Heart right ventricle (tissue), 16 donors: Measurements from ENCODE around the gene CENPP. TPM values are rescaled to one million over a fixed set of nuclear protein-coding genes. Genes with fewer than 3 reads are reported as not detected.
A peak's percentile ranks its signal among the peaks of the same experiment; 100 is the strongest.

Experiments used
- ATAC-seq, 8 donors: fragments of 200-7000 bp; cut with Tn5 transposase; one replicate each; pipeline ENCODE4 v1.9.1; 2020; ENCODE audit warnings: mild to moderate bottlenecking in 8 of 8, moderate library complexity in 8 of 8, moderate number of reproducible peaks in 1 of 8
- DNase-seq, 2 donors: peaks; one replicate each; pipeline ENCODE4 v3.0.0-alpha.2; 2020
- H3K27ac ChIP-seq, 10 donors: fragments of 200-600 bp; sonication (generic) in 2 of 10; one replicate each; pipeline versions ENCODE4 v1.5.0 to v1.8.0; 2020 to 2022; ENCODE audit warnings: mild to moderate bottlenecking in 3 of 10
- H3K27me3 ChIP-seq, 7 donors: fragments of 200-600 bp; one replicate each; pipeline ENCODE4 v1.8.0; 2021 to 2022; ENCODE audit warnings: mild to moderate bottlenecking in 2 of 7
- H3K36me3 ChIP-seq, 9 donors: fragments of 200-600 bp; sonication (generic) in 1 of 9; one replicate each; pipeline versions ENCODE4 v1.5.0 to v1.8.0; 2020 to 2022; ENCODE audit warnings: mild to moderate bottlenecking in 2 of 9
- H3K4me1 ChIP-seq, 9 donors: fragments of 200-600 bp; sonication (generic) in 1 of 9; one replicate each; pipeline versions ENCODE4 v1.5.0 to v1.8.0; 2020 to 2022; ENCODE audit warnings: mild to moderate bottlenecking in 4 of 9
- H3K4me3 ChIP-seq, 10 donors: fragments of 200-600 bp; sonication (generic) in 2 of 10; one replicate each; pipeline versions ENCODE4 v1.5.0 to v1.8.0; 2020 to 2022; ENCODE audit warnings: mild to moderate bottlenecking in 7 of 10, moderate library complexity in 2 of 10
- H3K9me3 ChIP-seq, 11 donors: fragments of 200-600 bp in 10 of 11; sonication (generic) in 2 of 11; one replicate each; pipeline versions ENCODE4 v1.5.0 to v1.8.0; 2013 to 2022; ENCODE audit warnings: mild to moderate bottlenecking in 2 of 11, control low read depth in 1 of 11, moderate library complexity in 1 of 11
- WGBS, 2 donors: extraction: QIAGEN DNeasy Blood & Tissue Kit; methylation state at CpG; one replicate each; pipeline ENCODE4 v1.1.7; 2013; ENCODE audit warnings: inconsistent platforms in 1 of 2; 5-methylcytosine and 5-hydroxymethylcytosine counted together
- intact Hi-C, 10 donors: fragments of 100-400 bp; cut with DNase I; formaldehyde crosslinking; loops; one replicate each; pipeline versions ENCODE4 v1.11.1 to v1.14.2; 2022
- polyA plus RNA-seq, 2 donors: library from polyadenylated mRNA; stranded (reverse); fragments of 200-250 nt; gene quantifications; one replicate each; pipeline ENCODE4 v1.2.3, GENCODE V29; 2013
- total RNA-seq, 10 donors: library from RNA; stranded (reverse); fragmentation: NEBNext Ultra II Directional in 3 of 10; extraction: Animal tissue kit (Norgen Biotek cat#: 25700) in 3 of 10; gene quantifications; one replicate each; pipeline versions ENCODE4 v1.2.1 to v1.2.4, GENCODE V29; 2021 to 2023
- TF ChIP-seq, protein P1 (sequence below), 9 donors: fragments of 200-600 bp; sonication (generic) in 2 of 9; IDR thresholded peaks; one replicate each; pipeline versions ENCODE4 v1.5.0 to v1.8.0; 2021 to 2022; ENCODE audit warnings: antibody characterized with exemption in 9 of 9, mild to moderate bottlenecking in 5 of 9, moderate library complexity in 1 of 9
- donor health status: Arrhythmogenic right ventricular cardiomyopathy.
- donor health status: ischemic (EF 13 %, LVEDD 7.1; RV severe dilation, severe dysfunction).
- donor health status: healthy with polysubstance abuse.
- donor health status: DM: no; HTN: yes; CAD: no.
- donor health status: DM: no; HTN: no; CAD: no.
- donor health status: ischemic (EF 25% LVEDD 6.9; RV normal size, moderate dysfunction).
- donor health status: ischemic (EF 25% LVEDD 5.7; RV mildly dilated, moderate dysfunction).
- donor health status: healthy.
- donor health status: DM: yes; HTN: yes; CAD: no.
- donor health status: Ischemic cardiomyopathy.
- donor health status: ischemic (EF 35%, LVEDD 5.7; RV mildly dilated, moderate dysfunction).
- donor health status: nonischemic (EF 11% LVEDD 7.7; RV severe dilation, severe dysfunction).
- donor health status: DM: yes; HTN: yes; CAD: no.
- donor health status: PGD.
- donor health status: ischemic (EF 29% LVEDD 5.4; RV normal size, mild dysfunction).
- donor health status: nonischemic (EF 23%, LVEDD 6.1; RV moderate dilation, normal function).

CENPP gene
- total and polyA plus RNA-seq, 12 donors = 1.3 to 5.2 (median 2.8) TPM

DNA sequence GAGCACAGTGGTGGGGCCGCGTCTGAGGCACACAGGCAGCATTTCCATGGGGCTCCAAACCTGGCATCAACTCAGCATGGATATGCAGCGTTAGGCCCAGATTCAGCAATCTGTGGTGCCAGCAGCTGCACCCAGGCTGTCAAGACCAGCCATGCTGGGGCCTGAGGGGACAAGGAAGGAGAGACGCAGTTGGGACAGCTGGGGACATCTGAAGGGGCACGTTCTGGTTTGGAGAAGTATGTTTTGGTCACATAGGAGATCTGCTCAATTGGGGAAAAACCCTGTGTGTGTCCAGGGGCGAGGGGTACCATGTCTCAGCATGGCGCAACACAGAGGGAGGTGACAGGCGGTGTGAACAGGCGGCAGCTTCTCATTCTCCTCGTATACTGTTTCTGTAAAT lies 276.7 kb downstream of the CENPP start:
- DNase-seq = no peak
- 93 to 96% methylated on average over 10 of the region's 10 CpGs for WGBS, 2 donors
- TF ChIP-seq, protein P1, sequence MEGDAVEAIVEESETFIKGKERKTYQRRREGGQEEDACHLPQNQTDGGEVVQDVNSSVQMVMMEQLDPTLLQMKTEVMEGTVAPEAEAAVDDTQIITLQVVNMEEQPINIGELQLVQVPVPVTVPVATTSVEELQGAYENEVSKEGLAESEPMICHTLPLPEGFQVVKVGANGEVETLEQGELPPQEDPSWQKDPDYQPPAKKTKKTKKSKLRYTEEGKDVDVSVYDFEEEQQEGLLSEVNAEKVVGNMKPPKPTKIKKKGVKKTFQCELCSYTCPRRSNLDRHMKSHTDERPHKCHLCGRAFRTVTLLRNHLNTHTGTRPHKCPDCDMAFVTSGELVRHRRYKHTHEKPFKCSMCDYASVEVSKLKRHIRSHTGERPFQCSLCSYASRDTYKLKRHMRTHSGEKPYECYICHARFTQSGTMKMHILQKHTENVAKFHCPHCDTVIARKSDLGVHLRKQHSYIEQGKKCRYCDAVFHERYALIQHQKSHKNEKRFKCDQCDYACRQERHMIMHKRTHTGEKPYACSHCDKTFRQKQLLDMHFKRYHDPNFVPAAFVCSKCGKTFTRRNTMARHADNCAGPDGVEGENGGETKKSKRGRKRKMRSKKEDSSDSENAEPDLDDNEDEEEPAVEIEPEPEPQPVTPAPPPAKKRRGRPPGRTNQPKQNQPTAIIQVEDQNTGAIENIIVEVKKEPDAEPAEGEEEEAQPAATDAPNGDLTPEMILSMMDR (IDR thresholded peaks at IDR 0.05) = no peak
- peaks cover 0 to 60% (median 39%) of the 10 kb centered on the region in 9 donors for H3K4me1 ChIP-seq
- intact Hi-C loops = loop anchor here in 1 of 10 donors (5.0 kb wide), 1 partner anchor 120 kb away; the partner anchor contains the start of gene ASPN
- H3K36me3 ChIP-seq = no peaks in the 10 kb centered on the region
- H3K27ac ChIP-seq = peak overlapping the region in 7 of 10 donors; percentile 23 to 93 (median 78)
- peaks cover 0 to 24% (median 7%) of the 10 kb centered on the region in 11 donors for H3K9me3 ChIP-seq
- ATAC-seq = no peak
- no peaks in the 10 kb centered on the region for H3K27me3 ChIP-seq
- H3K4me3 ChIP-seq = no peak overlapping the region

- TF ChIP-seq, protein P1 (IDR thresholded peaks at IDR 0.05) = no peak
- ATAC-seq (no peak), DNase-seq (no peak)
- intact Hi-C loops = loop anchor here in 1 of 10 donors (5.0 kb wide), 1 partner anchor 121 kb away; the partner anchor contains the start of gene ASPN
- H3K4me3 ChIP-seq = no peak overlapping the region
- H3K9me3 ChIP-seq = peaks cover 0 to 24% (median 7%) of the 10 kb centered on the region in 11 donors
- no peaks in the 10 kb centered on the region for H3K27me3 ChIP-seq
- peaks cover 0 to 60% (median 39%) of the 10 kb centered on the region in 9 donors for H3K4me1 ChIP-seq
- H3K27ac ChIP-seq = peak overlapping the region in 1 of 10 donors; percentile 93
- 91 to 96% methylated on average over 5 of the region's 5 CpGs for WGBS, 2 donors
- H3K36me3 ChIP-seq = no peaks in the 10 kb centered on the region
Observed at GRCh38 chr9:92603100-92603499, 277.3 kb downstream of the CENPP start.

DNA sequence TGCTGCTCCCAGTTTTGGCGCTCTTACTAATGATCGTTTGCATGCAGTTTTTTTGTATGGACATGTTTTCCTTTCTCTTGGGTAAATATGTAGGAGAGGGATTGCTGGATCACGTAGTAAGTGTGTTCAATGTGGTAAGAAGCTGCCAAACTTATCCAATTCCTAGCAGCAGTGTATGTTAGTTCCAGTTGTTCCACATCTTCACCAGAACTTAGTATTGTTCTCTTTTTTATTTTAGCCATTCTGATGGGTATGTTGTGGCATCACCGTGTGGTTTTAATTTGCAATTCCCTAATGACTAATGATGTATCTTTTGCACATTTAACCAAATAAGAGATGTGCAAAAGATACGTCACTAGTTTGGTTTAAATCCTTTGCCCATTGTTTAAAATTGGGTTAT lies 278.2 kb downstream of the CENPP start:
- DNase-seq (no peak), ATAC-seq (no peak)
- Histone ChIP-seq H3K4me1 (peaks cover 7 to 60% (median 40%) of the 10 kb centered on the region in 9 donors), H3K27ac (peak overlapping the region in 1 of 10 donors; percentile 19), H3K9me3 (peaks cover 0 to 24% (median 7%) of the 10 kb centered on the region in 11 donors), H3K27me3 (no peaks in the 10 kb centered on the region), H3K4me3 (no peak overlapping the region), H3K36me3 (no peaks in the 10 kb centered on the region)
- intact Hi-C loops = loop anchor here in 1 of 10 donors (5.0 kb wide), 1 partner anchor 122 kb away; the partner anchor contains the start of gene ASPN
- TF ChIP-seq, protein P1 (IDR thresholded peaks at IDR 0.05) = no peak
- 94 to 95% methylated on average over 5 of the region's 5 CpGs for WGBS, 2 donors

DNA sequence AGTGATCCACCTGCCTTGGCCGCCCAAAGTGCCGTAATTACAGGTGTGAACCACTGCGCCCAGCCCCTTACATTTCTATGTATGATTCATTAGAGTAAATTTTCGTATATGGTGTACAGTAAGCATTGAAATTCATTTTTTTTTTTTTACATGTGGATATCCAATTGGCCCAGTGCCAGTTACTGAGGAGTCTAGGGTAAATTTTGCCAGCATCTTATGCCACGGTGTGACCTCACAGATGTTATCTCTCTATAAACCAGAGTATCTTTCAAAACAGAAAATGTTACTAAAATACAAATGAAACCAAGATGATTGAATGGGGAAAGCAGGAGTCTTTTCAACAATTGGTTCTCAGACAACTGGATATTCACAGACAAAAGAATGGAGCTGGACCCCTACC lies 279.5 kb downstream of the CENPP start:
- no peak overlapping the region for H3K27ac ChIP-seq
- H3K27me3 ChIP-seq = no peaks in the 10 kb centered on the region
- intact Hi-C loops = no loop called here
- H3K36me3 ChIP-seq = no peaks in the 10 kb centered on the region
- TF ChIP-seq, protein P1 (IDR thresholded peaks at IDR 0.05) = no peak
- H3K4me3 ChIP-seq = no peak overlapping the region
- DNase-seq = no peak
- WGBS, 2 donors = 95 to 97% methylated on average over 5 of the region's 5 CpGs
- peaks cover 0 to 24% (median 7%) of the 10 kb centered on the region in 11 donors for H3K9me3 ChIP-seq
- H3K4me1 ChIP-seq = peaks cover 11 to 61% (median 40%) of the 10 kb centered on the region in 9 donors
- ATAC-seq = no peak
